B cell (primary cell): ENCODE measurements around the gene TTC13.

Experiments used
- CTCF ChIP-seq: fragments of 200-600 bp; IDR thresholded peaks from one replicate; pipeline ENCODE4 v1.8.0; 2022; ENCODE audit warnings: antibody characterized with exemption, mild to moderate bottlenecking
- EZH2 ChIP-seq: IDR thresholded peaks from 2 replicates; pipeline ENCODE4 v1.6.1; 2012; ENCODE audit warnings: borderline replicate concordance, low read depth, mild to moderate bottlenecking, moderate library complexity, low read length; ENCODE audit not compliant: insufficient read depth, poor library complexity, severe bottlenecking

GRCh38 chr1:230979952-230980351 is 1.3 kb upstream of the TTC13 start:
- TF ChIP-seq CTCF (no peak), EZH2 (no peak)
